GM19463 (cell line): ENCODE measurements around the gene DLL4.

Experiments used
- ATAC-seq: cut with Tn5 transposase; IDR thresholded peaks from one replicate; pipeline ENCODE4 v1.9.1; 2021; ENCODE audit warnings: mild to moderate bottlenecking, moderate library complexity; ENCODE audit not compliant: unreplicated experiment

The DLL4 gene

GRCh38 chr15:40928821-40929659, at the start of gene DLL4:
TSS of gene DLL4 (plus strand) at chr15:40929340. CDS start at chr15:40929669, 329 bp downstream.
- no peak for ATAC-seq

- ATAC-seq = no peak
Observed at GRCh38 chr15:40879609-40880008, 49.5 kb upstream of the DLL4 start.

GRCh38 chr15:40881351-40881750, 47.8 kb upstream of the DLL4 start:
- no peak for ATAC-seq

- no peak for ATAC-seq
Observed at GRCh38 chr15:40886586-40886985, 42.6 kb upstream of the DLL4 start.

GRCh38 chr15:40889112-40889511, 40.0 kb upstream of the DLL4 start:
- no peak for ATAC-seq

GRCh38 chr15:40891138-40891537, 38.0 kb upstream of the DLL4 start:
- ATAC-seq = no peak

- ATAC-seq = no peak
Observed at GRCh38 chr15:40891810-40892446, 37.2 kb upstream of the DLL4 start.

- no peak for ATAC-seq
Observed at GRCh38 chr15:40892447-40893012, 36.6 kb upstream of the DLL4 start.

GRCh38 chr15:40893019-40893670, 36.0 kb upstream of the DLL4 start:
- no peak for ATAC-seq

GRCh38 chr15:40893733-40894680, 35.1 kb upstream of the DLL4 start, which contains the start of gene VPS18:
TSS of gene VPS18 (plus strand) at chr15:40894450. CDS start at chr15:40894769, 319 bp downstream.
- ATAC-seq = peak; percentile 89

- ATAC-seq = no peak
Observed at GRCh38 chr15:40894681-40895448, 34.3 kb upstream of the DLL4 start.

GRCh38 chr15:40899536-40900207, 29.5 kb upstream of the DLL4 start:
- ATAC-seq = no peak

GRCh38 chr15:40900256-40901052, 28.7 kb upstream of the DLL4 start:
- ATAC-seq = no peak

- no peak for ATAC-seq
Observed at GRCh38 chr15:40901053-40901443, 28.1 kb upstream of the DLL4 start.

GRCh38 chr15:40902605-40903561, 26.3 kb upstream of the DLL4 start:
- ATAC-seq = no peak

GRCh38 chr15:40904552-40905201, 24.5 kb upstream of the DLL4 start:
- ATAC-seq = no peak
